GM10266 (cell line): Measurements from ENCODE around the gene ACSL5.
"Not testable (repeated sequence)": the region's sequence is repeated elsewhere in the genome, so short reads cannot be mapped to it uniquely, and the experiment has no call there.

Experiments
- DNase-seq: peaks from one replicate; pipeline ENCODE4 v3.0.0; 2012; ENCODE audit errors: extremely low spot score
- CTCF ChIP-seq: IDR thresholded peaks from 2 replicates; pipeline ENCODE4 v1.5.1; 2012; ENCODE audit warnings: mild to moderate bottlenecking, low read depth; ENCODE audit not compliant: control insufficient read depth, insufficient read depth; ENCODE audit errors: missing control alignments

The ACSL5 gene

GRCh38 chr10:112402917-112403316 is 29.0 kb downstream of the ACSL5 start:
- DNase-seq: no peak
- TF ChIP-seq CTCF: no peak

- TF ChIP-seq CTCF: no peak
- no peak for DNase-seq
Observed at GRCh38 chr10:112404617-112405016, 30.7 kb downstream of the ACSL5 start.

GRCh38 chr10:112406806-112407205 is 32.9 kb downstream of the ACSL5 start:
- DNase-seq: not testable (repeated sequence)

GRCh38 chr10:112407696-112408095 is 33.8 kb downstream of the ACSL5 start:
- DNase-seq: no peak
- TF ChIP-seq CTCF: no peak

GRCh38 chr10:112409299-112409698 is 35.4 kb downstream of the ACSL5 start:
- no peak for TF ChIP-seq CTCF
- DNase-seq: no peak

- DNase-seq: no peak
- no peak for TF ChIP-seq CTCF
Observed at GRCh38 chr10:112409755-112410154, 35.8 kb downstream of the ACSL5 start.

GRCh38 chr10:112412696-112413095 is 38.8 kb downstream of the ACSL5 start:
- DNase-seq: no peak
- TF ChIP-seq CTCF: no peak

GRCh38 chr10:112421731-112422130 is 47.8 kb downstream of the ACSL5 start:
- TF ChIP-seq CTCF: no peak
- no peak for DNase-seq
